ENCODE results near the gene CPVL. TPM values are rescaled to one million over a fixed set of nuclear protein-coding genes. Genes with fewer than 3 reads are reported as not detected.

CPVL gene
- total RNA-seq, 5 donors from 2014 or later (not counting 1 experiment from before 2014, with no cell fraction given), result 0.47 to 1.6 (median 0.66) TPM

- 86% methylated on average over 2 of the region's 2 CpGs for WGBS (ENCODE audit: insufficient coverage)
These were observed 145.6 kb downstream of the CPVL start for GRCh38 chr7:29000717-29001076.

GRCh38 chr7:28999895-29000716 lies 146.2 kb downstream of the CPVL start:
- Mint-ChIP-seq H3K9me3 (peaks cover 0 to 3% (median 0%) of the 10 kb centered on the region in 3 donors), H3K4me3 (no peak overlapping the region), H3K4me1 (no peaks in the 10 kb centered on the region), H3K36me3 (no peaks in the 10 kb centered on the region), H3K27ac (no peak overlapping the region), H3K27me3 (peaks cover 0 to 8% of the 10 kb centered on the region in 2 donors)
- H3K4me3 ChIP-seq (ENCODE audit: control insufficient read depth in 1 of 2, extremely low read depth in 1 of 2, low read length in 1 of 2), result no peak overlapping the region
- no peaks in the 10 kb centered on the region for H3K4me1 ChIP-seq (ENCODE audit: control insufficient read depth in 1 of 2, extremely low read depth in 1 of 2, insufficient read depth in 2 of 2, low read length in 2 of 2)
- H3K27me3 ChIP-seq (replicated peaks in 1 of 2; ENCODE audit: control insufficient read depth in 2 of 2, extremely low read depth in 1 of 2, insufficient read depth in 2 of 2, low read length in 1 of 2), result no peaks in the 10 kb centered on the region
- ChIA-PET POLR2A (no interaction called here), CTCF (no interaction called here)
- no peak overlapping the region for H3K27ac ChIP-seq (ENCODE audit: low read length)
- ATAC-seq (replicated peaks in 1 of 4), result no peak
- H3K9me3 ChIP-seq, result no peaks in the 10 kb centered on the region
- WGBS (ENCODE audit: insufficient coverage), result 86% methylated on average over 11 of the region's 12 CpGs
- no peaks in the 10 kb centered on the region for H3K36me3 ChIP-seq (ENCODE audit: control insufficient read depth in 2 of 2, extremely low read depth in 1 of 2, insufficient read depth in 1 of 2, low read length in 1 of 2)
- no peak for DNase-seq

More at GRCh38 chr7:29000717-29001076, 145.6 kb downstream of the CPVL start:
- ChIA-PET POLR2A (no interaction called here), CTCF (no interaction called here)
- Histone ChIP-seq H3K27me3 (replicated peaks in 1 of 2; ENCODE audit: control insufficient read depth in 2 of 2, extremely low read depth in 1 of 2, insufficient read depth in 2 of 2, low read length in 1 of 2) (no peaks in the 10 kb centered on the region), H3K4me1 (ENCODE audit: control insufficient read depth in 1 of 2, extremely low read depth in 1 of 2, insufficient read depth in 2 of 2, low read length in 2 of 2) (no peaks in the 10 kb centered on the region), H3K27ac (ENCODE audit: low read length) (no peak overlapping the region), H3K4me3 (ENCODE audit: control insufficient read depth in 1 of 2, extremely low read depth in 1 of 2, low read length in 1 of 2) (no peak overlapping the region), H3K9me3 (no peaks in the 10 kb centered on the region), H3K36me3 (ENCODE audit: control insufficient read depth in 2 of 2, extremely low read depth in 1 of 2, insufficient read depth in 1 of 2, low read length in 1 of 2) (no peaks in the 10 kb centered on the region)
- ATAC-seq (replicated peaks in 1 of 4) (no peak), DNase-seq (no peak)
- H3K27me3 Mint-ChIP-seq, result peaks cover 0 to 11% of the 10 kb centered on the region in 2 donors
- no peaks in the 10 kb centered on the region for H3K4me1 Mint-ChIP-seq
- H3K9me3 Mint-ChIP-seq, result peaks cover 0 to 3% (median 0%) of the 10 kb centered on the region in 3 donors
- H3K36me3 Mint-ChIP-seq, result no peaks in the 10 kb centered on the region
- no peak overlapping the region for H3K27ac Mint-ChIP-seq
- no peak overlapping the region for H3K4me3 Mint-ChIP-seq

- ChIA-PET POLR2A (interaction anchor here (0.7 kb wide), 2 partner anchors 11 to 785 kb away, joined by 3 to 4 read pairs; no protein-coding TSS in a partner anchor), CTCF (no interaction called here)
- Mint-ChIP-seq H3K27ac (no peak overlapping the region), H3K4me1 (no peaks in the 10 kb centered on the region), H3K4me3 (no peak overlapping the region), H3K27me3 (peaks cover 0 to 8% of the 10 kb centered on the region in 2 donors), H3K9me3 (peaks cover 0 to 3% (median 0%) of the 10 kb centered on the region in 3 donors), H3K36me3 (no peaks in the 10 kb centered on the region)
- no peaks in the 10 kb centered on the region for H3K36me3 ChIP-seq (ENCODE audit: control insufficient read depth in 2 of 2, extremely low read depth in 1 of 2, insufficient read depth in 1 of 2, low read length in 1 of 2)
- H3K27me3 ChIP-seq (replicated peaks in 1 of 2; ENCODE audit: control insufficient read depth in 2 of 2, extremely low read depth in 1 of 2, insufficient read depth in 2 of 2, low read length in 1 of 2), result no peaks in the 10 kb centered on the region
- H3K27ac ChIP-seq (ENCODE audit: low read length), result no peak overlapping the region
- H3K4me3 ChIP-seq (ENCODE audit: control insufficient read depth in 1 of 2, extremely low read depth in 1 of 2, low read length in 1 of 2), result no peak overlapping the region
- H3K4me1 ChIP-seq (ENCODE audit: control insufficient read depth in 1 of 2, extremely low read depth in 1 of 2, insufficient read depth in 2 of 2, low read length in 2 of 2), result no peaks in the 10 kb centered on the region
- DNase-seq (no peak), ATAC-seq (replicated peaks in 1 of 4) (no peak)
- no CpG with 5 or more reads among the region's 5 CpGs for WGBS (ENCODE audit: insufficient coverage)
- no peaks in the 10 kb centered on the region for H3K9me3 ChIP-seq
These were observed 146.9 kb downstream of the CPVL start for GRCh38 chr7:28999427-28999826.

- Histone ChIP-seq H3K4me3 (ENCODE audit: control insufficient read depth in 1 of 2, extremely low read depth in 1 of 2, low read length in 1 of 2) (no peak overlapping the region), H3K27ac (ENCODE audit: low read length) (no peak overlapping the region), H3K9me3 (no peaks in the 10 kb centered on the region), H3K4me1 (ENCODE audit: control insufficient read depth in 1 of 2, extremely low read depth in 1 of 2, insufficient read depth in 2 of 2, low read length in 2 of 2) (no peaks in the 10 kb centered on the region), H3K27me3 (replicated peaks in 1 of 2; ENCODE audit: control insufficient read depth in 2 of 2, extremely low read depth in 1 of 2, insufficient read depth in 2 of 2, low read length in 1 of 2) (no peaks in the 10 kb centered on the region), H3K36me3 (ENCODE audit: control insufficient read depth in 2 of 2, extremely low read depth in 1 of 2, insufficient read depth in 1 of 2, low read length in 1 of 2) (no peaks in the 10 kb centered on the region)
- Mint-ChIP-seq H3K4me1 (no peaks in the 10 kb centered on the region), H3K27ac (no peak overlapping the region), H3K36me3 (no peaks in the 10 kb centered on the region), H3K27me3 (peaks cover 0 to 8% of the 10 kb centered on the region in 2 donors), H3K4me3 (no peak overlapping the region), H3K9me3 (peaks cover 0 to 3% (median 0%) of the 10 kb centered on the region in 3 donors)
- POLR2A ChIA-PET, result no interaction called here
- WGBS (ENCODE audit: insufficient coverage), result 93% methylated on average over 3 of the region's 4 CpGs
- no peak for DNase-seq
- CTCF ChIA-PET, result no interaction called here
- ATAC-seq (replicated peaks in 1 of 4), result no peak
These were observed 148.2 kb downstream of the CPVL start for GRCh38 chr7:28998105-28998504.

GRCh38 chr7:28996836-28997235 lies 149.5 kb downstream of the CPVL start:
- 78% methylated on average over 4 of the region's 6 CpGs for WGBS (ENCODE audit: insufficient coverage)
- CTCF ChIA-PET, result no interaction called here
- DNase-seq, result no peak

GRCh38 chr7:28993371-28993770 lies 153.0 kb downstream of the CPVL start:
- DNase-seq (no peak), ATAC-seq (replicated peaks in 1 of 4) (no peak)
- ChIA-PET POLR2A (no interaction called here), CTCF (no interaction called here)
- Histone ChIP-seq H3K27me3 (replicated peaks in 1 of 2; ENCODE audit: control insufficient read depth in 2 of 2, extremely low read depth in 1 of 2, insufficient read depth in 2 of 2, low read length in 1 of 2) (no peaks in the 10 kb centered on the region), H3K4me1 (ENCODE audit: control insufficient read depth in 1 of 2, extremely low read depth in 1 of 2, insufficient read depth in 2 of 2, low read length in 2 of 2) (no peaks in the 10 kb centered on the region), H3K9me3 (no peaks in the 10 kb centered on the region), H3K27ac (ENCODE audit: low read length) (no peak overlapping the region), H3K4me3 (ENCODE audit: control insufficient read depth in 1 of 2, extremely low read depth in 1 of 2, low read length in 1 of 2) (no peak overlapping the region), H3K36me3 (ENCODE audit: control insufficient read depth in 2 of 2, extremely low read depth in 1 of 2, insufficient read depth in 1 of 2, low read length in 1 of 2) (no peaks in the 10 kb centered on the region)
- no peak overlapping the region for H3K4me3 Mint-ChIP-seq
- peaks cover 4 to 6% of the 10 kb centered on the region in 2 donors for H3K27me3 Mint-ChIP-seq
- H3K27ac Mint-ChIP-seq, result no peak overlapping the region
- 59% methylated on average over 2 of the region's 4 CpGs for WGBS (ENCODE audit: insufficient coverage)
- no peaks in the 10 kb centered on the region for H3K4me1 Mint-ChIP-seq
- H3K9me3 Mint-ChIP-seq, result peaks cover 0 to 3% (median 0%) of the 10 kb centered on the region in 3 donors
- H3K36me3 Mint-ChIP-seq, result no peaks in the 10 kb centered on the region

More at GRCh38 chr7:28996836-28997235, 149.5 kb downstream of the CPVL start:
- Mint-ChIP-seq H3K4me1 (no peaks in the 10 kb centered on the region), H3K36me3 (no peaks in the 10 kb centered on the region), H3K4me3 (no peak overlapping the region), H3K27ac (no peak overlapping the region), H3K9me3 (peaks cover 0 to 3% (median 0%) of the 10 kb centered on the region in 3 donors), H3K27me3 (peaks cover 0 to 8% of the 10 kb centered on the region in 2 donors)
- no peak for ATAC-seq (replicated peaks in 1 of 4)
- Histone ChIP-seq H3K27ac (ENCODE audit: low read length) (no peak overlapping the region), H3K4me3 (ENCODE audit: control insufficient read depth in 1 of 2, extremely low read depth in 1 of 2, low read length in 1 of 2) (no peak overlapping the region), H3K27me3 (replicated peaks in 1 of 2; ENCODE audit: control insufficient read depth in 2 of 2, extremely low read depth in 1 of 2, insufficient read depth in 2 of 2, low read length in 1 of 2) (no peaks in the 10 kb centered on the region), H3K4me1 (ENCODE audit: control insufficient read depth in 1 of 2, extremely low read depth in 1 of 2, insufficient read depth in 2 of 2, low read length in 2 of 2) (no peaks in the 10 kb centered on the region), H3K9me3 (no peaks in the 10 kb centered on the region), H3K36me3 (ENCODE audit: control insufficient read depth in 2 of 2, extremely low read depth in 1 of 2, insufficient read depth in 1 of 2, low read length in 1 of 2) (no peaks in the 10 kb centered on the region)
- POLR2A ChIA-PET, result no interaction called here
